GM10266 (cell line): ENCODE data around the gene TRIM24.

Experiments
- DNase-seq: peaks from one replicate; pipeline ENCODE4 v3.0.0; 2012; ENCODE audit errors: extremely low spot score
- CTCF ChIP-seq: IDR thresholded peaks from 2 replicates; pipeline ENCODE4 v1.5.1; 2012; ENCODE audit warnings: mild to moderate bottlenecking, low read depth; ENCODE audit not compliant: control insufficient read depth, insufficient read depth; ENCODE audit errors: missing control alignments

Gene TRIM24

GRCh38 chr7:138584696-138585095 is 124.6 kb downstream of the TRIM24 start:
- TF ChIP-seq CTCF, result no peak

DNA sequence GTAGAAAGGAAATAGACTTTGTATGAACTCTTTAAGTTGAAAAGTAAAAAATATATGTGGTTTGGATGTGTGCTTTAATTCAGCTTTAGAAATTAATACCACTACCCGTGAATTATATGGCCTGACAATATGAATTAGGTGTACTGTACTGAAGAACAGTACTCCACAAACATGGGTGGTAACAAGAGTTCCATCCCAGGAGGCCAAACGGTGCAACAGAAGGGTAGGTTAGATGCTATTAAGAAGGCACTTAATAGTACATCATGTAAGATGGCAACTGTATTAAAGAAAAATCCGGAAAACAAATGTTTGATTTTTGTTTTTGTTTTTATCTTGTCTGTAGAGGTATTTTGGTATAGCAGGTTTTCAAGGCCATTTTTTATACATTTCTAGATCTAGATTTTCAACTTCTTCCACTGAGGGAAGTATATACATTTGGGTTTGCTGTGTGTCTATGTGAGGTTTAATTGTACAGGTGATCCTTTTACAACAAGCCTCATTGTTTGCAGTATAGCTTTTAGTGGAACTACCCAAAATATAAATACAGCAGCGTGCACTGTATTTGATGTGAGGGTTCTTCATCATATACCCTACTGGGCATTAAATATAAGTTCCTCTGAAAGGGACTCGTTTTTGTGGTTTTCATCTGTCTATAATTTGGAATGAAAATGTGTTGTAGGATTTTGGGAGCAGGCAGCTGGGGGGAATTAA is 125.4 kb downstream of the TRIM24 start:
- no peak for DNase-seq
- TF ChIP-seq CTCF, result no peak

More at GRCh38 chr7:138584696-138585095, 124.6 kb downstream of the TRIM24 start:
- DNase-seq, result no peak

- DNase-seq, result no peak
These were observed 127.4 kb downstream of the TRIM24 start for GRCh38 chr7:138587485-138587884.

DNA sequence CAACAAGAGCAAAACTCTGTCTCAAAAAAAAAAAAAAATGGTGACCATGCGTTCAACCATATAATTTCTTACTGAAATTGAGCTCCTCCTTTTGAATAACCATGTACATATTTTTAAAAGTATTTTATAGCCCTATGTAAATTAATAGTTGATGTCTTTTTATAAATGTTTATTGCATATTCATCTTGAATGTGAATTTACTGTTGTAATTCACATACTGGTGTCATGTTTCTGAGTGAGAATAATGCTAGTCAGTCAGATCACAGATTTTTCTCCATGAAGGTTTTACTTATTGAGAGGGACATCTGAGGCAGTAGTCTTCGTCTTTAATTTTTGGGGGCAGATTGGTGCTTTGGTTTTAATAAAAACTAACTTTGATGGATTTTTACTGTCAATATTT is 128.9 kb downstream of the TRIM24 start:
- no peak for DNase-seq
- no peak for TF ChIP-seq CTCF

More at GRCh38 chr7:138587485-138587884, 127.4 kb downstream of the TRIM24 start:
- TF ChIP-seq CTCF, result no peak

GRCh38 chr7:138590154-138590553 is 130.1 kb downstream of the TRIM24 start:
- TF ChIP-seq CTCF, result no peak
- no peak for DNase-seq

DNA sequence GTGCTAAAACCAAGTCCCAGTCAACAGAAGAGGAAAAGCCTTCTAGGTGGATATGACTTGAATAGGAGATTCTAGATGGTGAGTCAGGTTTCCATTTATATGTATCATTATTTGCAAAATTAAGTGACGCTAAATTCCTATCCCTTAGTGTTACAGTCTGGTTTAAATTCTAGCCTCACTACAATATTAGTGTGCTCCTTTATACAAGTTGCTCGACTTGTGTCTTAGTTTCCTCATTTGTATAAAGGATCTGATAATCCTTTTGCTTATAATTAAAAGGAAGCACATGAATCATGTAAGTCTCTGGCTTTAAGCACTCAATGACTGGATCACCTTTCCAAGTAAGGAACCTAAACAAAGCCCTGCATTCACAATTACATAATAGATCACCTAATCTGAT is 135.4 kb downstream of the TRIM24 start:
- no peak for TF ChIP-seq CTCF
- DNase-seq, result no peak

- DNase-seq, result no peak
- no peak for TF ChIP-seq CTCF
These were observed 142.4 kb downstream of the TRIM24 start for GRCh38 chr7:138602451-138602850.
